CD4-positive, alpha-beta T cell treated with Interleukin-4 for 1 hour (primary cell): ENCODE results near the gene IL1R2.
A peak's percentile ranks its signal among the peaks of the same experiment; 100 is the strongest.
"Not testable (repeated sequence)": the region's sequence is repeated elsewhere in the genome, so short reads cannot be mapped to it uniquely, and the experiment has no call there.

Experiments used
- DNase-seq, 2 donors: peaks; one replicate each; pipeline ENCODE4 v3.0.0-alpha.2; 2020 to 2022

IL1R2 gene

GRCh38 chr2:102063487-102063911 is 71.7 kb downstream of the IL1R2 start:
- DNase-seq: peak in 1 of 2 donors; percentile 60

GRCh38 chr2:102063941-102064678 is 72.3 kb downstream of the IL1R2 start:
- DNase-seq: peak in 1 of 2 donors; percentile 67

- DNase-seq: no peak
These were observed 73.2 kb downstream of the IL1R2 start for GRCh38 chr2:102064679-102065674.

DNA sequence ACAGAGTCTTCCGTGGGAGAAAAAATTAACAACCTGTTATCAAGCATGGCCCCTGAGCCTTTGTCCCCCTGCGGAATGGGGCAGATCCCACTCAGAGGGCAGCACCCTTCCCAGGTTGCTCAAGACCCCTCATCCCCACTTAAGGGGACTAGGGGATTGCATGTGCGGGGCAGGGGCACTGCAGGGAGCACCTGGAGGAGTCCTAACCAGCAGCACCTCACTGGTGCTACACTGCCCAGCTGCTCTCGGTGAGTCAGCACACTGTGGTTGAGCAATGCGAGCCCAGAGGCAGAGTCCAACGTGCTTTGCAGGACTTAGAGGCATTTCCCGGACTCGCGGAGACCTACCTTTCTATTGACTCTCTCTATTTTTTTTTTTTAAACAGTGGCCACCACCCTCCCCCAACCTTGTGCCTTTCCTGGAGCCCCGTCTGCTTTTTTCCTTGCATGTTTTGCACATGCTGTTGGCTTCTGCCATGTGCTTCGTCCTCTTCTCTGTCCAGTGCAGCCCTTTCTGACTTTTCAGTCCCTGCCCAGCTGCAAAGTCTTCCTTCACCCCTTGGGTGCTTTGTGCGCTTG is 74.0 kb downstream of the IL1R2 start:
- peak in 1 of 2 donors; percentile 24 for DNase-seq

DNA sequence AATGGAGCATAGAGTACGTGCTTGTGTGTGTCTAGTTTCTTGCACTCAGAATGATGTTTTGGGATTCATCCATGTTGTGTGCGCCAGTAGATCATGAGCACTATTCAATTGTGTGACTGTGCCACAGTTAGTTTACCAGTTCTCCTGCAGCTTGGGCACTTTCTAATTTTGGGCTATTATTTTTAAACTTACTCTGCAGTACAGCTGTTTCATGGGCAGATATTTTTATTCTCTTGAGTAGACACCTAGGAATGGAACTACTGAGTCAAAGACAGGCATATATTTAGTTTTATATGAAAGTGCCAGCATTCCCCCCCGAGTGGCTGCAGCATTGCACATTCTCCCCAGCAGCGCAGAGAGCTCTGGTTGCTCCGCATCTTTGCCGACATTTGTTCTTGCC is 74.8 kb downstream of the IL1R2 start:
- DNase-seq: no peak

GRCh38 chr2:102068126-102068525 is 76.4 kb downstream of the IL1R2 start:
- DNase-seq: not testable (repeated sequence)

DNA sequence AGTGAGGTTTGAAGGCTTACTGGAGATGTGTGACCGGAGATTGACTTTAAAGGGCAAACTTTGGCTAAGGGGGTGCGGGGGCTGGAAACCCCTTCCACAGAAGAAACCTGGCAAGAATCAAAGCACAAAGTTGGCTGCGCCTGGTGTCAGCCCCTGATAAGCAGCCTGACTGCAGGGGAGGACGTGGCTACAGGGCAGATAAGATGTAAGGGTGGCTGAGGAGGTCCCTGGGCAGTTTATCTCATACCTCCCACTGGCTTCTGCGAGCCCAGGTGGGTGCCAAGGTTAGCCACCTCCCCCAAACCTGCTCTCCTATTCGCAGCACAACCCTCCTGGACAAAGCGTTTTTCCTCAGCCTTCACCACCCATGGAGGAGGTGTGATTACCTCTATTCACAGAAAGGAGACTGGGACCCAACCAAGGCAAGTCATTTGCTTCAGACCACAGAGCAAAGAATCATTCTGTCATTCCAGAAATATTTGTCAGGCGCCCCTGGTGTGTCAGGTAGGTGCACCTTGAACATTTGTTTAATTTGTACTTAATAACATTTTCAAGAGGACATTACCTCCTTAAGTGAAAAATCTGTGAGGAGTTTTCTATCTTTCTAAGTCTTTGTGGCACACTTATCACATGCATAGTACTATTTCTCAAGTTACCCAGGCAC is 77.7 kb downstream of the IL1R2 start:
- DNase-seq: no peak

- DNase-seq: no peak
These were observed 78.4 kb downstream of the IL1R2 start for GRCh38 chr2:102070058-102070642.

DNA sequence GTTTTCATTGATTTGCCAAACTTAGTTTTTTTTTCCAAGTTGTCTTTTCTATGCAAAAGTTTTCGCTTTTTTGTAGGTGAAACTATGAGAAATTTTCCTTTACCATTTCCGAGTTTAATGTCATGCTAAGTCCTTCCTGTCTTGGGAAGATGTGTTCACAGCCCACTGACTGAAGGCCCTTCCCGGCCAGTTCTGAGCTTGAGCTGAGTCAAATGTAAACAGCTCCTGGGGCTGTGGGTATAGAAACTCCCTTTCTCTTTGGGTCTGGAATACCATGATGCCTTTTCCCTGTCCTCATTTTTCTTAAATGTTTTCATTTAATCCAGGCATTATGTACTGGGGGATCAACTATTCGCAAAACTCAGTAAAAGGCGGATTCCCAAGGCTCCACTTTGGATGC is 81.0 kb downstream of the IL1R2 start:
- DNase-seq: no peak

GRCh38 chr2:102073168-102073724 is 81.5 kb downstream of the IL1R2 start:
- no peak for DNase-seq

- peak in 1 of 2 donors; percentile 19 for DNase-seq
These were observed 82.5 kb downstream of the IL1R2 start for GRCh38 chr2:102074152-102074783.

DNA sequence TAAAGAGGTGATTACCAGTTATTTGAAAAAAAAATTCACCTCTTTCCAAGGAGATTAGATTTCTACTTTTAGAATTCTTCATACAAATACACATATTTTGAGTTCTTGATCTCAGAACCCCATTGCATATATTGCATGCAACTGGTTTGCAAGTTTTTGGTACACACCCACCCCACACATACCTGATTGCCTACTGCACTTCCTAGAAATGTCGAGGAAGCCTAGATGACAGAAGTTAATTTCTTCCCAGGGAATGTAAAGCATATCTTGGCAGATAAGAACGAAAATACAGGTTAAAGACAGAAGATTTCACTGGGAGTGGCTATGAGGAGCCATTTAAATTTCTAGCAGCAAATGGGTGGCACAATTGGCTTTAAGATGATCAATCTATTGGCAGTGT is 83.7 kb downstream of the IL1R2 start:
- DNase-seq: no peak

GRCh38 chr2:102076512-102076911 is 84.8 kb downstream of the IL1R2 start:
- no peak for DNase-seq
